IPS DF 6.9 (cell line): Measurements from ENCODE around the gene BBOX1.

Experiments used
- DNase-seq: peaks from one replicate; pipeline ENCODE4 v3.0.0-alpha.2; 2013; ENCODE audit warnings: low read depth, low spot score
- H3K27ac ChIP-seq: one replicate; pipeline ENCODE4 v1.5.1; 2013; ENCODE audit warnings: low read length, control low read depth
- H3K27me3 ChIP-seq: 2 replicates; pipeline ENCODE4 v1.6.1; 2013; ENCODE audit warnings: mild to moderate bottlenecking, low read length; ENCODE audit not compliant: control insufficient read depth, insufficient read depth
- H3K36me3 ChIP-seq: 2 replicates; pipeline ENCODE4 v1.6.1; 2013; ENCODE audit warnings: low read length; ENCODE audit not compliant: control insufficient read depth, insufficient read depth
- H3K4me1 ChIP-seq: 2 replicates; pipeline ENCODE4 v1.6.1; 2013; ENCODE audit warnings: low read length; ENCODE audit not compliant: control insufficient read depth, insufficient read depth
- H3K4me3 ChIP-seq: 2 replicates; pipeline ENCODE4 v1.5.1; 2013; ENCODE audit warnings: mild to moderate bottlenecking, low read length
- H3K9me3 ChIP-seq: 2 replicates; pipeline ENCODE4 v1.6.1; 2013; ENCODE audit warnings: low read length, inconsistent platforms; ENCODE audit not compliant: control insufficient read depth, insufficient read depth
- WGBS: extraction: QIAGEN DNeasy Blood & Tissue Kit; methylation state at CpG from one replicate; pipeline ENCODE4 v1.1.7; 2013; ENCODE audit warnings: mixed read lengths, missing lambda C conversion rate; ENCODE audit not compliant: insufficient read length, insufficient coverage; 5-methylcytosine and 5-hydroxymethylcytosine counted together

Gene BBOX1

DNA sequence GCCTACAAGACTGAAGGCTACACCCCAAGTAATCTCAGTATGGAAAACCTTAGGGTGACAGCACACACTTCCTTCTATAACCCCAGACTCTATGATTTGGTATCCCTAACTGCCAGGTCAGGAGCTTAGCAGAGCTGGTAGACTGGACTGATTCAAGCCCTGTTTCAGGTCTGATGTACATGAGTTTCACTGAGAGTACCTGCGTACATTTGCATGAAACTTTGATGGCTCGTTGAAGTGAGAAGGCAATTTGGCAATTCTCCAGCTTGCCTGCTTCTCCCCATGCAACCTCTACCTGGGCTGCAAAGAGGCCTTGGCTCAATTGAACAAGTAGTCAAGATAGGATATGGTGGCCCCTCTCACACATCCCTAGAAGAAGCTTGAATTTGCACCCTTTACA lies 36.5 kb upstream of the BBOX1 start:
- no peaks in the 10 kb centered on the region for H3K4me1 ChIP-seq
- H3K9me3 ChIP-seq: no peaks in the 10 kb centered on the region
- WGBS: no CpG with 5 or more reads among the region's 2 CpGs
- no peaks in the 10 kb centered on the region for H3K36me3 ChIP-seq
- no peaks in the 10 kb centered on the region for H3K27me3 ChIP-seq
- H3K4me3 ChIP-seq: no peak overlapping the region
- no peak overlapping the region for H3K27ac ChIP-seq
- DNase-seq: no peak

DNA sequence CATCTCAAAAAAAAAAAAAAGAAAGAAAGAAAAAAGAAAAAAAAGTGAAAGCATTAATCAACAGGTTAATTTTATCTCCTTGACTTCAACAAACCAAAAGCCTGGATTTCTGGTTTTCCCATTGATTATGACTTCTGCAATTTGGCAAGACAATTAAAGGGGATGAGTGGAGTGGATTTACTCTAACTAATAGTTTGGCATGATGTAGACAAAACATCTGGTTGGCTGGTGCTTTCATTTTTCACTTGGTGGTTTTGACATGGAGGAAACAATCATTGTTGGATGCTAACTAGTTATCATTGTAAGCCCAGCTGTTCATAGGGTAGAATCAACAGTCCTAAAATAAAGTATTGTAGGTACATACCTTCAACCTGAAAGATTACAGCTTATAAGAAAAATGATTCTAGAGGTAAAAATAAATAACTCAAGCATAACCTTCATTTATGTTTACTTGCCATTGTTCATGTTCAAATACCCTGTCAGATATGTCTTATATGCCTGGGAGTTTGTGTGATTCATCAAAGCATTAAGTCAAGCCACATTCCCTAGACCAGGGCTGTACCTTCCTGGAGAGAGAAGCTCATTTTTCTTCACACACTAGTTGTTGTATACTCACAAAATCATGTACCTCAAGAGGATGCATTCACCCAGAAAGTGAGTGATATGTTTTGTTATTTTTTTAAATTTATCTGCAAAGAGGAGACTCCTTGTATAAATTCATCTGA lies 31.6 kb upstream of the BBOX1 start:
- Histone ChIP-seq H3K4me3 (no peak overlapping the region), H3K4me1 (no peaks in the 10 kb centered on the region), H3K9me3 (no peaks in the 10 kb centered on the region), H3K27ac (no peak overlapping the region), H3K36me3 (no peaks in the 10 kb centered on the region), H3K27me3 (no peaks in the 10 kb centered on the region)
- DNase-seq: no peak

DNA sequence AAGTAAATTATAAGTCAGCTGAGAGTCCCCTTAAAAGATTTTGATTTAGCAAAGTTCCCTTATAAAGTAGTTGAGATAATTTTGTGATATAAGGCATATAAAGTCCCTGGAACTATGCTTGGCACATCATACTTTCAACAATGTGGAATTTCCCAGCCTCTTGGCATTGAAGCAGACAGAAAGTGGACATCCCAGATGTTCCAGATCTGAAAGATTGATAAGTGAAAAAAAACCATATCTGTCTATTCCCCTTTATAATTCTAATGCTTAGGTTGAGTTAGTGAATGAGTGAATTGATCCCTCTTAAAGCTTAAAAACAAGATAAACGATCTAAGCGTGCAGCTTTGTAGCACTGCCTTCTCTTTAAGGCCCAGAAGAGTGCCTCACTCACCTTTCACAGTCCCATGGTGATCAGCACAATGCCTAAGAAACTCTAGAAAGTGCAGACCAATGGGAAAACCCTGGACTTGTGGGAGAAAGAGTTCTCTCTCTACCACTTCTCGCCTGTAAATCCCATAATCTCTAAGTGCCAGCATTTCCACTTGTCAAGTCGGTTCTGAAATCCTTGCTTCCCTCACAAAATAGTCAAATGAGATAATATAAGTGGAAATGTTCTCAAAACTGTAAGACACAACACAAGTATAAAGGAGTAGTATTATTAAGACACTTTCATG lies 28.9 kb upstream of the BBOX1 start:
- H3K27ac ChIP-seq: no peak overlapping the region
- DNase-seq: no peak
- no peaks in the 10 kb centered on the region for H3K9me3 ChIP-seq
- no peak overlapping the region for H3K4me3 ChIP-seq
- H3K4me1 ChIP-seq: no peaks in the 10 kb centered on the region
- no CpG with 5 or more reads among the region's 4 CpGs for WGBS
- no peaks in the 10 kb centered on the region for H3K36me3 ChIP-seq
- no peaks in the 10 kb centered on the region for H3K27me3 ChIP-seq

DNA sequence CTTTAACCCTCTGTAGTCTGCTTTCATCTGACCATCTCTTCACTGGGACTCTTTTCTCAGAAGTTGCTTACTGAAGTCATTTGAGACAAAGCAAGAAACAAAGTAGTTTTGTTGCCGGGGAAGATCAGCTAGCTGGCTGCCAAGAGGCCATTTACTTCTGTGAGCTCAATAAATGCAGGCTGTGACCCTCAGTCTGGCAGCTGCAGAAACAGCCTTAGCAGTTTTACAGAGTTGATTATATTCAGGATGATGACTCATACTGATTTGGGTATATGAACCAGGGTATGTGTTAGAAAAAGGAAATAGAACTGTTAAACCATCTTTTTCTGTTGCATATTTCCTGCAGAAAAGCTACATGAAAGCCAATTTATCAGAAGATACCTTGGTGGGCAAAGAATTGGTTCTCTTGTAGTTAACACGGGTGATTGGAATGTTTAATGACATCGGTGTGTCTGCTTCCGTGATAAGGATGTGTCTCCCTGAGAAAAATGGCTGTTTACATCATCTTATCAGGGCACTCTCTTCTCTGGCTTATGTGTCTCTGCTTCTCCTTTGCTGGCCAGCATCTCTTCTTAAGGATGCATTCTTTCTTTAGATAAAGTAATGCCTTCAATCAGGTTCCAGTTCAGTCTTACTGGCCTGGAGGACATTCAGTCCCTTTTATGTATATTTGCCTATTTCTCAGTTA lies 28.2 kb upstream of the BBOX1 start:
- Histone ChIP-seq H3K36me3 (no peaks in the 10 kb centered on the region), H3K27ac (no peak overlapping the region), H3K4me1 (no peaks in the 10 kb centered on the region), H3K27me3 (no peaks in the 10 kb centered on the region), H3K4me3 (no peak overlapping the region; the same call in 1 of the 2 replicates), H3K9me3 (no peaks in the 10 kb centered on the region)
- no CpG with 5 or more reads among the region's 4 CpGs for WGBS
- no peak for DNase-seq

DNA sequence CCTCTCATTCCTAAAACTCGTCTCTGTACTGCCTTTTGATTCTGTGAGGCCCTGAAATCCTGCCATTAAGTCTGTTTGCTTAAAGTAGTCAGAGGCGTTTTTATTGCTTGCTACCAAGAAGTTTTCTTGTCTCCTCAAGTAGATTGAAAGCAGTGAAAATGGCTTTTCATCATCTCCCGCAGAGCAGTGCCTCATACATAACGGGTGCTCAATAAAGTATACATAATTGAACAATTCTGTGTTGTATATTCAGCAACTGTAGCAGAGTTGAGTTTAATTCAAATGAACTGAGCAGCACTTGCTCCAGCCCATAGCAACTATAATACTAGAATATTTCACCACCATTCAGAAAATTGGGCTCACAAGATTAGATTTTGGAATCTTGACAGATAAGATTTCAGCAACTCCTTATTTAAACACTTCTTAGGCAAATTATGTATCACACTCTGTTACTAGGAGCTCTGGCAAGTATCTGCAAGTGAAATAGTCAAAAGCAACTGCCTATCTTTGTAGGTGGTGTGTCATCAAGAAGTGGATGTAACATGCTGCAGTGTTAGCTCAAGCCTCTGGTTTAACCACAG lies 26.7 kb upstream of the BBOX1 start:
- no peak for DNase-seq
- Histone ChIP-seq H3K27me3 (no peaks in the 10 kb centered on the region), H3K36me3 (no peaks in the 10 kb centered on the region), H3K4me3 (no peak overlapping the region), H3K4me1 (no peaks in the 10 kb centered on the region), H3K9me3 (no peaks in the 10 kb centered on the region), H3K27ac (no peak overlapping the region)
- no CpG with 5 or more reads among the region's 4 CpGs for WGBS

DNA sequence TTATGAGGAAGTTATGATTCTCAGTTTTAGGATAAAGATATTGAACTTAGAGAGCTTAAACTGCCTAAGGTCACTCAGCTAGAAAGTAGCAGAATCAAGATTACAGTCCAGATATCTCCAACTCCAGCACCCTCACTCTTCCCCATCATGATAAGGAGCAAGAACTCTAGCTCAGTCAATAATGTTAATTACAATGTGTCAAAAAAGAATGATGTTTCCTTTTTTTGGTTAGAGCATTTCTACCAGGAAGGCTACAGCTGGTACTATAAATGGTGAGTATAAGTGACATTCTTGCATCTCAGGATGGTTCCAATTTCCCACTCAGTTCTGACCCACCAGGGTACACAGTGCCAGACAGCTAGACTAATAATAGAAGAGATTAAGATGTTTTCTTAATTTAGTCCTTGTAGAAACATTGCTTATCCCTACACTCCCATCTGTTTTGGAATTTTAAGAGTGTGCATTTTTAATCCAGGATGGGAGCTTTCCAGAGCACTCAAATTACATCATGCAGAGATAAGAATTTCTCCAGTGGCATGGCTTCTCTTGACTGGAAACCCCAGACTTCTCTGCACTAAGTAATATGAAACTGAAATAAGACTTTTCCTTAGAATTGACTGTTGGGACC lies 21.6 kb upstream of the BBOX1 start:
- Histone ChIP-seq H3K4me3 (no peak overlapping the region), H3K27ac (no peak overlapping the region), H3K36me3 (no peaks in the 10 kb centered on the region), H3K4me1 (no peaks in the 10 kb centered on the region), H3K27me3 (no peaks in the 10 kb centered on the region), H3K9me3 (no peaks in the 10 kb centered on the region)
- no peak for DNase-seq

DNA sequence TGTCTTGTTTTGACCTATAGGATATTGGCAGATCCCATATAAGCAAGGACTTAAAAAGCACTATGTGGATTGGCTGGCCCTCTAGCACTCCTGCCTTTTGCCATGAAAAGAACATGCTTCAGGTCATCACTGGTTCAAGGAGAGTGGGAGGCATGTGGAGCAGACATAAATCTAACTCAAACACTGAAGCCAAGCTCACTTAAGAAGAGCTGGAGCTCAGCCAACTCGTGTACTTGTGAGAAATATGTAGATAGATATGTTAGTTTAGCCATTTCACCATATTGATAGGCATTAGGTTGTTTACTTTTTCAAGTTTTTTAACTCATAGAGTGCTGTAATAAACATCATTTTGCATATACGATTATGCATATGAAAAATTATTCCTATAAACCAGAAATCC lies 19.9 kb upstream of the BBOX1 start:
- no peak for DNase-seq

DNA sequence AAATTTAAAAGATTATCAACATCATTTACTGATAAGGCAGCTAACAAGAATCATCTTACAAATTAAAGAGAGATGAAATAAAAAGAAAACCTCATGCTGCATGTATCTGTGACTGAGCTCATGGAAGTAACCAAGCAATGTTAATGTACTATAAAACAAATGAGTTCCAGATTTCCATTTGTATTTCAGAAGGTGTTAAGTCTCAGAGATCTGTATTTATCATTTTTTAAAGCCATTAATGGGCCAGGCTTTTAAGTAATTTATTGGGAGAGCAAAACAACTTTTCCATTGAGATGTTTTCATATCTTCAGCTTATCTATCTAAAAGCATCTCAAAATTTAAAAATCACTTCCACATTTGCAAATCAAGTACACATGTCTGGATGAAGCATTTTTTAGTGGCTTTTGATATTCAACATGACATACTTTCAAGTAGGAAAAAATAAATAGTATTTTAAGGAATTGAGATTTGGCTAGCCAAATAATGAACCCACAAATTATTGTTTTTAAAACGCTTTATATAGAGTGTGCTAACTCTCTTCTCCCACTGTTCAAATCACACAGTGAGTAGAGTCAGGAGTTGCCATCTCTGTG lies 17.9 kb upstream of the BBOX1 start:
- H3K36me3 ChIP-seq: no peaks in the 10 kb centered on the region
- no peak for DNase-seq
- no CpG with 5 or more reads among the region's 1 CpG for WGBS

More for the DNA sequence above, 19.9 kb upstream of the BBOX1 start:
- no peaks in the 10 kb centered on the region for H3K4me1 ChIP-seq
- no CpG with 5 or more reads among the region's 2 CpGs for WGBS
- no peaks in the 10 kb centered on the region for H3K9me3 ChIP-seq
- H3K36me3 ChIP-seq: no peaks in the 10 kb centered on the region
- H3K27ac ChIP-seq: no peak overlapping the region
- no peak overlapping the region for H3K4me3 ChIP-seq
- H3K27me3 ChIP-seq: no peaks in the 10 kb centered on the region

DNA sequence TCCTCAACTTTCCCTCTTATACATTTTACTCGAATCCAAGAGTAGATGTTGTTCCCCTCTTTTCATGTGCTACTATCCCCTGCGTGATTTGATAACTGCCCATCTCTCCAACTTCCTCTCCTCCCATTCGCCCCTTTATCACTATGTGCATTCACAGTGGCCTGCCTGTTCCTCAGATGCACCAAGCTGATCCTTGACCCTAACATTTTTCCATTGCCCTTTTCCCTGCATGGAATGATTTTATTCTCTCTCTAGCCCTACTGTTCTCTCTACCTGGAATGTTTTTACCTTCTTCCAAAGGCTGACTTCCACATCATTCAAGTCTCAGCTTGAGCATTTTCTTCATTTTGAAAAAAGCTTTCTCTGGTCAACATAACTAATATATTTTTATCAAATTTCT lies 15.8 kb upstream of the BBOX1 start:
- Histone ChIP-seq H3K36me3 (no peaks in the 10 kb centered on the region), H3K4me1 (no peaks in the 10 kb centered on the region), H3K27me3 (no peaks in the 10 kb centered on the region), H3K27ac (no peak overlapping the region), H3K9me3 (no peaks in the 10 kb centered on the region), H3K4me3 (no peak overlapping the region)
- WGBS: no CpG with 5 or more reads among the region's 3 CpGs
- no peak for DNase-seq

More for the DNA sequence above, 17.9 kb upstream of the BBOX1 start:
- no peaks in the 10 kb centered on the region for H3K9me3 ChIP-seq
- H3K27me3 ChIP-seq: no peaks in the 10 kb centered on the region
- H3K27ac ChIP-seq: no peak overlapping the region
- H3K4me3 ChIP-seq: no peak overlapping the region
- no peaks in the 10 kb centered on the region for H3K4me1 ChIP-seq

DNA sequence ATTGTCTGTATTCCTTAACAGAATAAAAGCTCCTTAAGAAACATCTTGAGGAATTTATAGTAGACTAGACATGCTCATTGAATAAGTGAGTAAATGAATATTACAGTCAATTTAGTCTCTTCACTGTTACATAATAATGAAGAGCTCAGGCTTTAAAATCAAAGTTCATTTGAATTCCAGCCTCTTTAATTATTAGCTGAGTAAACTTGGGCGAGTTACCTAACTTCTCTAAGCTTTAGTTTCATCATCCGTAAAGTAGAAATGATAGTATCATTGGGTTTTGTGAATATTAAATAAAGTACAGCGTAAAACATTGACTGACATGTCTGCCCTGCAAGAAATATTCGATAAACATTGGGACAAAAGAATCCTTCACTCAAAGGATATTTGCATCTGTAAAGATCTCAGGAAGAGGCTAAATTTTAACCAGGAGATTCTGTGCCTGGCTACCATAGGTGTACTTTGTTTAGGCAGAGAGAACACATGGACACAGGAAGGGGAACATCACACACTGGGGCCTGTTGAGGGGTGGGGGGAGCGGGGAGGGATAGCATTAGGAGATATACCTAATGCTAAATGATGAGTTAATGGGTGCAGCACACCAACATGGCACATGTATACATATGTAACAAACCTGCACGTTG lies 15.2 kb upstream of the BBOX1 start:
- no peak overlapping the region for H3K4me3 ChIP-seq
- no CpG with 5 or more reads among the region's 6 CpGs for WGBS
- DNase-seq: no peak

More for the DNA sequence above, 15.2 kb upstream of the BBOX1 start:
- no peaks in the 10 kb centered on the region for H3K36me3 ChIP-seq
- H3K27ac ChIP-seq: no peak overlapping the region
- no peaks in the 10 kb centered on the region for H3K4me1 ChIP-seq
- H3K27me3 ChIP-seq: no peaks in the 10 kb centered on the region
- H3K9me3 ChIP-seq: no peaks in the 10 kb centered on the region
